K562 (cell line): Measurements from ENCODE around the gene BUB3. TPM values are rescaled to one million over a fixed set of nuclear protein-coding genes. Genes with fewer than 3 reads are reported as not detected.

Experiments used
- ATAC-seq: fragments of 200-7000 bp; cut with Tn5 transposase; 3 replicates; pipeline ENCODE4 v1.9.1; 2020; ENCODE audit warnings: moderate library complexity
- BruUV-seq: library from RNA; stranded (reverse); fragments of 400-500 nt; replicated peaks from 2 replicates; lab custom pipeline; 2021; lab: Mats Ljungman, UMichigan
- CTCF ChIA-PET: fragments of 300-600 bp; formaldehyde crosslinking; extraction: SDS; loops from one replicate; lab custom pipeline; 2021; ENCODE audit warnings: low intra/inter-chr PET ratio; lab: Yijun Ruan, JAX
- POLR2A ChIA-PET: fragments of 300-600, 350-650 bp; sonication (Branson Sonifier 250); formaldehyde crosslinking; extraction: SDS; loops from one replicate; lab custom pipeline; 2021; ENCODE audit warnings: antibody characterized with exemption, inconsistent platforms; lab: Yijun Ruan, JAX
- DNase-seq, 4 experiments: peaks; one replicate each; pipeline versions ENCODE4 v3.0.0 to v3.0.0-alpha.2; 2011 to 2018; ENCODE audit warnings: low spot score in 3 of 4, mixed read lengths in 3 of 4; ENCODE audit errors: extremely low read depth in 1 of 4
- FAIRE-seq: peaks from 2 replicates; lab custom pipeline; 2011; peaks lifted over from hg19 to GRCh38; lab: Jason Lieb, UNC
- H2AFZ ChIP-seq: 2 replicates; pipeline ENCODE4 v1.6.0; 2011; ENCODE audit warnings: low read depth, low read length, control low read depth, inconsistent platforms
- H3K27ac ChIP-seq: fragments of 200-600 bp; 3 replicates; pipeline ENCODE4 v1.8.0; 2011; ENCODE audit warnings: low read depth, mild to moderate bottlenecking, control low read depth, inconsistent platforms, low read length, moderate library complexity, mixed read lengths; ENCODE audit errors: extremely low read depth
- H3K27me3 ChIP-seq, 2 experiments: fragments of 300-600 bp in 1 of 2; 2 replicates in 1 of 2; 3 replicates in 1 of 2; pipeline versions ENCODE4 v1.6.0 to v1.8.0; 2011; ENCODE audit warnings: inconsistent platforms in 2 of 2, low read length in 2 of 2, mild to moderate bottlenecking in 1 of 2, mixed read lengths in 1 of 2, moderate library complexity in 1 of 2; ENCODE audit not compliant: control insufficient read depth in 2 of 2, insufficient read depth in 2 of 2
- H3K36me3 ChIP-seq: fragments of 300-600 bp; 3 replicates; pipeline ENCODE4 v1.8.0; 2011; ENCODE audit warnings: mild to moderate bottlenecking, low read length, inconsistent platforms; ENCODE audit not compliant: control insufficient read depth, insufficient read depth
- H3K4me1 ChIP-seq, 2 experiments: fragments of 200-600 bp in 1 of 2; replicated peaks in 1 of 2; 2 replicates in 1 of 2; 3 replicates in 1 of 2; pipeline versions ENCODE4 v1.5.1 to v1.8.0; 2011; ENCODE audit warnings: inconsistent platforms in 2 of 2, low read length in 2 of 2, mild to moderate bottlenecking in 1 of 2, mixed read lengths in 1 of 2, moderate library complexity in 1 of 2; ENCODE audit not compliant: control insufficient read depth in 2 of 2, insufficient read depth in 2 of 2
- H3K4me2 ChIP-seq: 2 replicates; pipeline ENCODE4 v1.6.1; 2011; ENCODE audit warnings: low read length, control low read depth, inconsistent platforms, mixed read lengths; ENCODE audit not compliant: insufficient read depth
- H3K4me3 ChIP-seq: fragments of 200-600 bp; sonication (generic), shearing (Covaris generic); 2 replicates; pipeline ENCODE4 v1.5.1; 2016; ENCODE audit warnings: control low read depth, inconsistent platforms
- H3K79me2 ChIP-seq: fragments of 200-600 bp; 3 replicates; pipeline ENCODE4 v1.8.0; 2011; ENCODE audit warnings: low read length, inconsistent platforms; ENCODE audit not compliant: control insufficient read depth, insufficient read depth
- H3K9ac ChIP-seq, 2 experiments: 2 replicates each; pipeline versions ENCODE4 v1.6.0 to v1.6.1; 2011; ENCODE audit warnings: low read depth in 2 of 2, low read length in 2 of 2, control low read depth in 1 of 2, inconsistent platforms in 1 of 2, mild to moderate bottlenecking in 1 of 2, mixed read lengths in 1 of 2; ENCODE audit not compliant: insufficient read depth in 1 of 2
- H3K9me1 ChIP-seq: one replicate; pipeline ENCODE4 v1.6.0; 2011; ENCODE audit warnings: inconsistent platforms, mild to moderate bottlenecking, low read length, moderate library complexity; ENCODE audit not compliant: control insufficient read depth, insufficient read depth
- H3K9me3 ChIP-seq: replicated peaks from 2 replicates; pipeline ENCODE4 v1.5.1; 2011; ENCODE audit warnings: low read depth, low read length, inconsistent platforms; ENCODE audit not compliant: control insufficient read depth, insufficient read depth
- H4K20me1 ChIP-seq: replicated peaks from 2 replicates; pipeline ENCODE4 v1.6.1; 2011; ENCODE audit warnings: low read length, inconsistent platforms, mixed read lengths; ENCODE audit not compliant: control insufficient read depth, insufficient read depth
- FOXA3 ChIP-seq, 2 experiments: fragments of 450-650 bp in 1 of 2; sonication (generic) in 1 of 2; formaldehyde crosslinking; IDR thresholded peaks in 1 of 2; conservative IDR thresholded peaks in 1 of 2; 2 replicates each; pipeline versions ENCODE4 v1.4.0 to v1.8.0; 2020 to 2022; ENCODE audit warnings: mild to moderate bottlenecking in 2 of 2, missing genetic modification reagents in 1 of 2
- GTF3C2 ChIP-seq: IDR thresholded peaks from 3 replicates; pipeline ENCODE4 v1.6.1; 2011; ENCODE audit warnings: borderline replicate concordance, mild to moderate bottlenecking, moderate library complexity; ENCODE audit not compliant: insufficient read length; ENCODE audit errors: extremely low read depth
- MAX ChIP-seq: sonication (generic); formaldehyde crosslinking; IDR thresholded peaks from 2 replicates; pipeline ENCODE4 v1.9.0; 2022; ENCODE audit warnings: mild to moderate bottlenecking, missing genetic modification reagents
- NELFE ChIP-seq: IDR thresholded peaks from 2 replicates; pipeline ENCODE4 v1.6.1; 2011; ENCODE audit warnings: mild to moderate bottlenecking; ENCODE audit not compliant: insufficient read depth, insufficient read length
- PHTF2 ChIP-seq: fragments of 250-450 bp; sonication (Bioruptor Pico); IDR thresholded peaks from 2 replicates; pipeline ENCODE4 v1.5.0; 2021; ENCODE audit warnings: mild to moderate bottlenecking
- POU5F1 ChIP-seq: fragments of 150-350 bp; IDR thresholded peaks from 2 replicates; pipeline ENCODE4 v1.6.1; 2014; ENCODE audit warnings: borderline replicate concordance, low read length, low read depth, mild to moderate bottlenecking; ENCODE audit not compliant: partially characterized antibody
- RBM17 ChIP-seq: fragments of 200-400 bp; formaldehyde crosslinking; IDR thresholded peaks from 2 replicates; pipeline ENCODE4 v1.6.1; 2017; ENCODE audit warnings: low read depth, mild to moderate bottlenecking, low read length, borderline replicate concordance
- ZNF232 ChIP-seq: sonication (generic); formaldehyde crosslinking; IDR thresholded peaks from 2 replicates; pipeline ENCODE4 v1.8.0; 2022; ENCODE audit warnings: mild to moderate bottlenecking, missing genetic modification reagents
- WGBS: fragments of 100-300 bp; shearing (Covaris generic); methylation state at CpG from one replicate; pipeline ENCODE4 v1.1.6; 2016; ENCODE audit warnings: low coverage, mixed read lengths; ENCODE audit not compliant: insufficient coverage; ENCODE audit errors: missing lambda C conversion rate; 5-methylcytosine and 5-hydroxymethylcytosine counted together
- in situ Hi-C: fragments of 300-500 bp; cut with MboI; formaldehyde crosslinking; loops from 4 replicates; pipeline ENCODE4 v1.15.0; 2018; ENCODE audit warnings: inconsistent platforms, mixed read lengths
- intact Hi-C: fragments of 100-400 bp; cut with micrococcal nuclease; formaldehyde crosslinking; loops from 2 replicates; pipeline ENCODE4 v1.14.2; 2022
- polyA plus RNA-seq, 8 experiments: library from polyadenylated mRNA; depleted of rRNA in 4 of 8; stranded (reverse) in 5 of 8; unstranded in 3 of 8; fragments of >200 nt; fragmentation: Nextera tagmentation in 2 of 8; fragmentation: Illumina TruSeq in 1 of 8; extraction: Ambion mirVana in 2 of 8; extraction: Trizol in 1 of 8; gene quantifications; 2 replicates each; pipeline versions ENCODE4 v1.2.1 to v1.2.3, GENCODE V29; 2011 to 2014; ENCODE audit warnings: inconsistent platforms in 1 of 8, missing spikeins in 1 of 8
- total RNA-seq, 7 experiments: library from RNA; depleted of rRNA in 6 of 7; stranded (reverse); fragments of >200 nt in 6 of 7; fragmentation: Illumina TruSeq in 2 of 7; extraction: Trizol in 2 of 7; gene quantifications; 2 replicates each; pipeline versions ENCODE4 v1.2.1 to v1.2.3, GENCODE V29; 2011 to 2021; ENCODE audit warnings: low replicate concordance in 1 of 7

Gene BUB3
- total and polyA plus RNA-seq, 9 of the 15 experiments (the other 6 are each of a cell fraction or from before 2014, with no cell fraction given) = 167 to 761 (median 225) TPM

- Histone ChIP-seq H4K20me1 (no peaks in the 10 kb centered on the region), H3K27ac (no peak overlapping the region; the same call in 2 of the 3 replicates), H3K9ac (no peak overlapping the region), H3K27me3 (0 out of 5 replicates have a peak, but pooled peaks cover 0 to 10% of the 10 kb centered on the region in 2 experiments), H3K9me1 (no peaks in the 10 kb centered on the region), H3K9me3 (no peaks in the 10 kb centered on the region; the same call in 1 of the 2 replicates), H3K36me3 (peaks cover 16% of the 10 kb centered on the region; the same call in 2 of the 3 replicates), H3K4me3 (no peak overlapping the region), H3K79me2 (peaks cover 31% of the 10 kb centered on the region), H2AFZ (no peak overlapping the region), H3K4me2 (peak overlapping the region; percentile 66; the same call in 1 of the 2 replicates), H3K4me1 (peaks cover 8 to 47% of the 10 kb centered on the region in 2 experiments)
- no peak for TF ChIP-seq NELFE
- TF ChIP-seq GTF3C2 = no peak
- TF ChIP-seq RBM17 = no peak
- TF ChIP-seq FOXA3 (CRISPR knock-in tag; conservative IDR thresholded peaks at IDR 0.05 in 1 of 2, IDR thresholded peaks at IDR 0.05 in 1 of 2) = no peak
- no peak for TF ChIP-seq PHTF2
- no peak for TF ChIP-seq MAX (CRISPR knock-in tag)
- TF ChIP-seq ZNF232 (CRISPR knock-in tag) = no peak
- TF ChIP-seq POU5F1 = no peak
- POLR2A ChIA-PET = interaction anchor here (0.6 to 1.4 kb wide), 6 partner anchors 20 to 420 kb away, joined by 3 to 4 read pairs (median 3); no protein-coding TSS in a partner anchor
- intact Hi-C loops = loop anchor here (2.0 to 5.0 kb wide), 3 partner anchors 91 to 247 kb away; no protein-coding TSS in a partner anchor
- no TSS peak for BruUV-seq
- no peak for DNase-seq
- CTCF ChIA-PET = no interaction called here
- in situ Hi-C loops = no loop called here
- FAIRE-seq = peak; percentile 61
- WGBS = 90% methylated on average over 17 of the region's 40 CpGs
- ATAC-seq = no peak
These were observed 20.5 kb upstream of the BUB3 start for GRCh38 chr10:123133541-123134342.
